CD14-positive monocyte (primary cell): ENCODE results near the gene ZNF48. TPM values are rescaled to one million over a fixed set of nuclear protein-coding genes. Genes with fewer than 3 reads are reported as not detected.
A peak's percentile ranks its signal among the peaks of the same experiment; 100 is the strongest.

Source experiments
- DNase-seq, 3 donors: peaks; one replicate each; pipeline ENCODE4 v3.0.0-alpha.2; 2011 to 2022
- H2AFZ ChIP-seq: 2 replicates; pipeline ENCODE4 v1.6.0; 2012; ENCODE audit warnings: mild to moderate bottlenecking, low read depth, low read length, inconsistent platforms; ENCODE audit not compliant: insufficient read depth, poor library complexity, severe bottlenecking
- H3K27ac ChIP-seq, 2 donors: 1 replicate in 1 of 2; 2 replicates in 1 of 2; pipeline ENCODE4 v1.5.1; 2012 to 2013; ENCODE audit warnings: low read length in 2 of 2, control low read depth in 1 of 2, inconsistent platforms in 1 of 2, low read depth in 1 of 2, mild to moderate bottlenecking in 1 of 2
- H3K27me3 ChIP-seq, 2 donors: one replicate each; pipeline versions ENCODE4 v1.6.0 to v1.6.1; 2011 to 2013; ENCODE audit warnings: low read length in 2 of 2; ENCODE audit not compliant: control insufficient read depth in 2 of 2, insufficient read depth in 2 of 2
- H3K36me3 ChIP-seq, 2 donors: replicated peaks in 1 of 2; 1 replicate in 1 of 2; 2 replicates in 1 of 2; pipeline versions ENCODE4 v1.5.1 to v1.6.1; 2012 to 2013; ENCODE audit warnings: low read length in 2 of 2, control low read depth in 1 of 2, inconsistent platforms in 1 of 2, mild to moderate bottlenecking in 1 of 2; ENCODE audit not compliant: insufficient read depth in 2 of 2, control insufficient read depth in 1 of 2
- H3K4me1 ChIP-seq, 2 donors: 1 replicate in 1 of 2; 2 replicates in 1 of 2; pipeline versions ENCODE4 v1.5.1 to v1.6.1; 2012 to 2013; ENCODE audit warnings: low read length in 2 of 2, control low read depth in 1 of 2, inconsistent platforms in 1 of 2, mild to moderate bottlenecking in 1 of 2, moderate library complexity in 1 of 2; ENCODE audit not compliant: insufficient read depth in 2 of 2, control insufficient read depth in 1 of 2
- H3K4me2 ChIP-seq: replicated peaks from 2 replicates; pipeline ENCODE3; 2012; ENCODE audit warnings: low read length, moderate library complexity, mild to moderate bottlenecking; ENCODE audit not compliant: poor library complexity, severe bottlenecking; ENCODE audit errors: extremely low read depth
- H3K4me3 ChIP-seq, 3 experiments: fragments of 200-600 bp in 1 of 3; sonication (generic) in 1 of 3; replicated peaks in 1 of 3; 1 replicate in 2 of 3; 2 replicates in 1 of 3; pipeline ENCODE4 v1.5.1; 2011 to 2013; ENCODE audit warnings: low read length in 3 of 3, mild to moderate bottlenecking in 3 of 3, control low read depth in 2 of 3, low read depth in 2 of 3, inconsistent platforms in 1 of 3, moderate library complexity in 1 of 3
- H3K79me2 ChIP-seq: 2 replicates; pipeline ENCODE4 v1.6.0; 2012; ENCODE audit warnings: mild to moderate bottlenecking, control low read depth, inconsistent platforms, low read length, moderate library complexity; ENCODE audit not compliant: insufficient read depth
- H3K9ac ChIP-seq: 2 replicates; pipeline ENCODE4 v1.6.0; 2017; ENCODE audit warnings: low read length, mild to moderate bottlenecking; ENCODE audit not compliant: insufficient read depth, poor library complexity, severe bottlenecking
- H3K9me3 ChIP-seq, 2 donors: replicated peaks in 1 of 2; 1 replicate in 1 of 2; 2 replicates in 1 of 2; pipeline versions ENCODE4 v1.5.1 to v1.6.1; 2012 to 2013; ENCODE audit warnings: low read length in 2 of 2, control low read depth in 1 of 2; ENCODE audit not compliant: control insufficient read depth in 1 of 2, insufficient read depth in 1 of 2
- H4K20me1 ChIP-seq: 2 replicates; pipeline ENCODE4 v1.6.0; 2012; ENCODE audit warnings: mild to moderate bottlenecking, low read length, control low read depth, moderate library complexity; ENCODE audit not compliant: insufficient read depth
- H3K27ac Mint-ChIP-seq, 7 donors: one replicate each; pipeline ENCODE4 v1.8.0; 2020; ENCODE audit warnings: mild to moderate bottlenecking in 7 of 7, mixed read lengths in 7 of 7, moderate library complexity in 6 of 7, inconsistent platforms in 2 of 7
- H3K27me3 Mint-ChIP-seq, 3 donors: one replicate each; pipeline ENCODE4 v1.8.0; 2021 to 2022; ENCODE audit warnings: low read depth in 3 of 3, mild to moderate bottlenecking in 3 of 3, mixed read lengths in 3 of 3, moderate library complexity in 3 of 3, inconsistent platforms in 1 of 3
- H3K36me3 Mint-ChIP-seq, 2 donors: one replicate each; pipeline ENCODE4 v1.8.0; 2020; ENCODE audit warnings: mixed read lengths in 2 of 2, inconsistent platforms in 1 of 2, mild to moderate bottlenecking in 1 of 2
- H3K4me1 Mint-ChIP-seq: one replicate; pipeline ENCODE4 v1.8.0; 2020; ENCODE audit warnings: mild to moderate bottlenecking, mixed read lengths
- H3K4me3 Mint-ChIP-seq, 2 donors: one replicate each; pipeline ENCODE4 v1.8.0; 2020; ENCODE audit warnings: mild to moderate bottlenecking in 2 of 2, mixed read lengths in 2 of 2, moderate library complexity in 1 of 2
- H3K9me3 Mint-ChIP-seq, 7 donors: one replicate each; pipeline ENCODE4 v1.8.0; 2020 to 2022; ENCODE audit warnings: mixed read lengths in 7 of 7, mild to moderate bottlenecking in 6 of 7, moderate library complexity in 6 of 7, inconsistent platforms in 2 of 7
- CTCF ChIP-seq: fragments of 200-600 bp; IDR thresholded peaks from one replicate; pipeline ENCODE4 v1.8.0; 2022; ENCODE audit warnings: antibody characterized with exemption, mild to moderate bottlenecking
- WGBS: methylation state at CpG from one replicate; pipeline ENCODE4 v1.1.5; 2013; ENCODE audit warnings: missing lambda C conversion rate; ENCODE audit not compliant: insufficient coverage; 5-methylcytosine and 5-hydroxymethylcytosine counted together
- intact Hi-C, 2 donors: fragments of 100-400 bp; cut with micrococcal nuclease; formaldehyde crosslinking; loops; one replicate each; pipeline versions ENCODE4 v1.15.0 to v1.15.1; 2023
- polyA plus RNA-seq, 3 donors: library from polyadenylated mRNA; depleted of rRNA in 1 of 3; unstranded in 2 of 3; stranded (reverse) in 1 of 3; fragments of 300-500 nt in 2 of 3; fragments of >200 nt in 1 of 3; fragmentation: Illumina TruSeq in 2 of 3; gene quantifications; 1 replicate in 2 of 3; 2 replicates in 1 of 3; pipeline ENCODE4 v1.2.3, GENCODE V29; 2012 to 2021

Gene ZNF48
- polyA plus RNA-seq, 3 donors: 0.67 to 1.4 (median 0.93) TPM

DNA sequence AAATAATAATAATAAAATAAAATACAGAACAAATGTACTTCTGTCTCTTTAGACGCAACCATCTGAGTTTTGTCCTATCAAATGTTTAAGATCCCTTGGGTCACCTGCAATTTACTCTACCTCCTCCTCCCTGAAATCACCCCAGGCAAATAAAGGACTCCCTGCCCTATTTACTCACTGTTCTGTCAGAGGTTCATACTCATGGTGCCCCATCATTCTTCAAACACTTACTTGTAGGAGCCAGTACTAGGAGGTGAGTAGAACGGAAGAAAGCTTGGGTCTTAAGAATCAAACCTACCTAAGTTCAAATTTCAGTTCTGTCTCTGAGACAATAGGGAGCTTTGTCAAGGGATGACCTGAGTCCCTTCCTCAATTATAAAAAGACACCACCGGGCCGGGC lies 28.7 kb upstream of the ZNF48 start:
- no peak for DNase-seq
- peaks cover 0 to under 1% (median 0%) of the 10 kb centered on the region in 3 donors for H3K27me3 Mint-ChIP-seq
- H3K27ac Mint-ChIP-seq: peak overlapping the region in 2 of 7 donors; percentile 78 to 86
- H3K4me3 Mint-ChIP-seq: peak overlapping the region in 1 of 2 donors; percentile 11
- Histone ChIP-seq H3K27ac (peak overlapping the region in 1 of 2 donors; percentile 86), H3K36me3 (peaks cover 38 to 54% of the 10 kb centered on the region in 2 donors), H3K79me2 (peaks cover 85% of the 10 kb centered on the region), H3K9ac (no peak overlapping the region), H4K20me1 (peaks cover 72% of the 10 kb centered on the region), H3K9me3 (no peaks in the 10 kb centered on the region), H2AFZ (no peak overlapping the region), H3K27me3 (no peaks in the 10 kb centered on the region), H3K4me1 (peaks cover 24 to 37% of the 10 kb centered on the region in 2 donors), H3K4me3 (peak overlapping the region in 1 of 3 experiments; percentile 96), H3K4me2 (no peak overlapping the region)
- peaks cover 38 to 55% of the 10 kb centered on the region in 2 donors for H3K36me3 Mint-ChIP-seq
- H3K9me3 Mint-ChIP-seq: peaks cover 0 to 6% (median 0%) of the 10 kb centered on the region in 7 donors
- intact Hi-C loops: no loop called here
- peaks cover 38% of the 10 kb centered on the region for H3K4me1 Mint-ChIP-seq
- WGBS: 100% methylated on average over 2 of the region's 4 CpGs
- no peak for TF ChIP-seq CTCF

DNA sequence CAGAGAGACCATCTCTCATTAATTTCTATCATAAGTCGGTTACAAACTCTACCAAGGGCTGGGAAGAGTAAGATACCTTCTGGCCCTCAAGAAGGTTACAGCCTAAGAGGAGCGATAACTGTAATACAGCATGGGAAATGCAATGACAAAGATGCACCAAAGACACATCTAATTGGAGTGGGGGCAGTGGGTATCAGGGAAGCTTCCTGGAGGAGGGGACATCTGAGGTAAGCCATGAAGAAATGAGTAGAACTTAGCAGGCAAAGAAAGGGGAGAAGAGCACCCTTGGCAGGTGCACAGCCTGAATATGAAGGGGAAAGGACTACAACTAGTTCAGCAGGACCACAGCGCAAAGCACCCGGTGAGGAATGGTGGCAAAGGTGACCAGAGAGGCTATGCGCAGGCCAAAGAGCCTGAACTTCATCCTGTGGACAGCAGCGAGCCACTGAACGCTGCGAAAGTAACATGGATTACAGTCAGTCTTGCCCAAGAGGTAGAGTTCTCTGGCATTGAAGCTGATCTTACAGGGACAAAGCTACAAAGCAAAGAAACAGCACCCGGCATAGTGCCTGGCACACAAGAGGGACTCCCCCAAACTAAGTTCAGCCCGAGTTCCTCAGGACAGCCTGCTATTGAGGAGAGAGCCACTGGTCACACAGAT lies 27.7 kb upstream of the ZNF48 start:
- Histone ChIP-seq H4K20me1 (peaks cover 66% of the 10 kb centered on the region), H2AFZ (no peak overlapping the region), H3K9me3 (no peaks in the 10 kb centered on the region), H3K4me2 (peak overlapping the region; percentile 100), H3K27ac (peak overlapping the region in 1 of 2 donors; percentile 86), H3K4me3 (peak overlapping the region; percentile 57 to 96 (median 60)), H3K79me2 (peaks cover 75% of the 10 kb centered on the region), H3K9ac (peak overlapping the region; percentile 88), H3K27me3 (no peaks in the 10 kb centered on the region), H3K36me3 (peaks cover 31 to 48% of the 10 kb centered on the region in 2 donors), H3K4me1 (peaks cover 27 to 40% of the 10 kb centered on the region in 2 donors)
- Mint-ChIP-seq H3K27ac (peak overlapping the region; percentile 84 to 97 (median 92)), H3K9me3 (peaks cover 0 to 6% (median 0%) of the 10 kb centered on the region in 7 donors), H3K4me3 (peak overlapping the region; percentile 92 to 97), H3K27me3 (peaks cover 0 to 3% (median 0%) of the 10 kb centered on the region in 3 donors), H3K36me3 (peaks cover 33 to 47% of the 10 kb centered on the region in 2 donors), H3K4me1 (peaks cover 43% of the 10 kb centered on the region)
- TF ChIP-seq CTCF: no peak
- DNase-seq: peak in 1 of 3 donors; percentile 7
- 77% methylated on average over 8 of the region's 10 CpGs for WGBS
- intact Hi-C loops: no loop called here
